Esophagus (tissue), 2 donors: ENCODE results near the gene CRYL1. TPM values are rescaled to one million over a fixed set of nuclear protein-coding genes. Genes with fewer than 3 reads are reported as not detected.

Source experiments
- H3K27ac ChIP-seq, 2 donors: one replicate each; pipeline ENCODE4 v1.5.1; 2013; ENCODE audit warnings: low read depth in 2 of 2, mild to moderate bottlenecking in 2 of 2, inconsistent platforms in 1 of 2, low read length in 1 of 2, moderate library complexity in 1 of 2
- H3K27me3 ChIP-seq, 2 donors: one replicate each; pipeline ENCODE4 v1.6.1; 2013; ENCODE audit warnings: low read length in 2 of 2, control low read depth in 1 of 2, mild to moderate bottlenecking in 1 of 2; ENCODE audit not compliant: insufficient read depth in 2 of 2, control insufficient read depth in 1 of 2
- H3K36me3 ChIP-seq, 2 donors: one replicate each; pipeline ENCODE4 v1.6.1; 2013; ENCODE audit warnings: low read length in 1 of 2; ENCODE audit not compliant: control insufficient read depth in 2 of 2, insufficient read depth in 2 of 2
- H3K4me1 ChIP-seq, 2 donors: one replicate each; pipeline ENCODE4 v1.6.1; 2013; ENCODE audit warnings: low read length in 1 of 2; ENCODE audit not compliant: control insufficient read depth in 2 of 2, insufficient read depth in 2 of 2
- H3K4me3 ChIP-seq, 2 donors: one replicate each; pipeline ENCODE4 v1.5.1; 2013; ENCODE audit warnings: low read length in 2 of 2, mild to moderate bottlenecking in 2 of 2, low read depth in 1 of 2, moderate library complexity in 1 of 2
- H3K9me3 ChIP-seq, 2 donors: one replicate each; pipeline ENCODE4 v1.6.1; 2013; ENCODE audit warnings: mild to moderate bottlenecking in 2 of 2, low read depth in 1 of 2, low read length in 1 of 2, moderate library complexity in 1 of 2; ENCODE audit not compliant: control insufficient read depth in 2 of 2, insufficient read depth in 1 of 2
- WGBS, 2 donors: extraction: QIAGEN DNeasy Blood & Tissue Kit; methylation state at CpG; one replicate each; pipeline ENCODE4 v1.1.7; 2013; 5-methylcytosine and 5-hydroxymethylcytosine counted together
- polyA plus RNA-seq, 2 donors: library from polyadenylated mRNA; stranded (reverse); fragments of 200-250 nt; gene quantifications; one replicate each; pipeline ENCODE4 v1.2.3, GENCODE V29; 2013
- donor health status: healthy with polysubstance abuse.
- donor health status: Bipolar disorder and iron deficiency.

CRYL1 gene
- polyA plus RNA-seq, 2 donors, result 12.6 to 21.6 TPM

DNA sequence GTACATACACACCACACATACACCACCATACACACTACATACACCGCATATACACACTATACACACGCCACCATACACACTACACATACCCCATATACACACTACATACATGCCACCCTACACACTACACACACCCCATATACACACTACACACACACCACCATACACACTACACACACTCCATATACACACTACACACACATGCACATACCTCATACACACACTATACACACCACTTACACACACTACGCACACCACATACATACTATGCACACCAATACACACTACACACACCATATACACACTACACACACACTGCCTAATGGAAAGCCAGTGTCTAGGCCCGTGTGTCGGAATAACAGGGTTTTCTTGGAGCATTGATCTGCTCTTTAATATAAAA, 27.5 kb downstream of the CRYL1 start:
- Histone ChIP-seq H3K9me3 (no peaks in the 10 kb centered on the region), H3K4me3 (no peak overlapping the region), H3K27me3 (no peaks in the 10 kb centered on the region), H3K27ac (no peak overlapping the region), H3K36me3 (peaks cover 0 to 3% of the 10 kb centered on the region in 2 donors), H3K4me1 (no peaks in the 10 kb centered on the region)
- WGBS, 2 donors, result 63 to 69% methylated on average over 5 of the region's 5 CpGs

DNA sequence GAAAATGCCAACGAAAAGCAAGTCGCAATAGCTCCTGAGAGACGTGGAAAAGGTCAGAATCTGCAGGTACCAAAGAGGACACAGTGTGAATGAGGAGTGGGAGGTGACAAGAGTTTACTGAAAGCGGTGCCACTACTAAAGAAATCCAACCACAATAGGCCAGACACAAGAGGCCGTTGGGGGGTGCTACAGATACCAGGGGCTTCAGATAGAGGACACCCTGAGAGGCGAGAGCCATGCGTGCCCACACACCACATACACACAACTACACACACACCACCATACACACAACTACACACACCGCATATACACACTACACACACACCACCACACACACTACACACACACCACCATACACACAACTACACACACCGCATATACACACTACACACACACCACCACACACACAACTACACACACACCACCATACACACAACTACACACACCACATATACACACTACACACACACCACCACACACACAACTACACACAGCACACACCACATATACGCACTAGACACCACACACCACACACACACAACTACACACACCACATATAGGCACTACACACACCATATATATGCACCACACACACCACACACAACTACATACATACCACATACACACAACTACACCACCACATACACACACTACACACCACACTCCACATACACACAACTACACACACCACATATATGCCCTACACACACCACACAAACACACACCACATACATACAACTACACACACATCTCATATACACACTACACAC, 28.5 kb downstream of the CRYL1 start:
- H3K9me3 ChIP-seq, result no peaks in the 10 kb centered on the region
- peaks cover 0 to 3% of the 10 kb centered on the region in 2 donors for H3K36me3 ChIP-seq
- H3K27ac ChIP-seq, result no peak overlapping the region
- no peaks in the 10 kb centered on the region for H3K27me3 ChIP-seq
- no peaks in the 10 kb centered on the region for H3K4me1 ChIP-seq
- 80 to 82% methylated on average over 10 of the region's 10 CpGs for WGBS, 2 donors
- H3K4me3 ChIP-seq, result no peak overlapping the region

DNA sequence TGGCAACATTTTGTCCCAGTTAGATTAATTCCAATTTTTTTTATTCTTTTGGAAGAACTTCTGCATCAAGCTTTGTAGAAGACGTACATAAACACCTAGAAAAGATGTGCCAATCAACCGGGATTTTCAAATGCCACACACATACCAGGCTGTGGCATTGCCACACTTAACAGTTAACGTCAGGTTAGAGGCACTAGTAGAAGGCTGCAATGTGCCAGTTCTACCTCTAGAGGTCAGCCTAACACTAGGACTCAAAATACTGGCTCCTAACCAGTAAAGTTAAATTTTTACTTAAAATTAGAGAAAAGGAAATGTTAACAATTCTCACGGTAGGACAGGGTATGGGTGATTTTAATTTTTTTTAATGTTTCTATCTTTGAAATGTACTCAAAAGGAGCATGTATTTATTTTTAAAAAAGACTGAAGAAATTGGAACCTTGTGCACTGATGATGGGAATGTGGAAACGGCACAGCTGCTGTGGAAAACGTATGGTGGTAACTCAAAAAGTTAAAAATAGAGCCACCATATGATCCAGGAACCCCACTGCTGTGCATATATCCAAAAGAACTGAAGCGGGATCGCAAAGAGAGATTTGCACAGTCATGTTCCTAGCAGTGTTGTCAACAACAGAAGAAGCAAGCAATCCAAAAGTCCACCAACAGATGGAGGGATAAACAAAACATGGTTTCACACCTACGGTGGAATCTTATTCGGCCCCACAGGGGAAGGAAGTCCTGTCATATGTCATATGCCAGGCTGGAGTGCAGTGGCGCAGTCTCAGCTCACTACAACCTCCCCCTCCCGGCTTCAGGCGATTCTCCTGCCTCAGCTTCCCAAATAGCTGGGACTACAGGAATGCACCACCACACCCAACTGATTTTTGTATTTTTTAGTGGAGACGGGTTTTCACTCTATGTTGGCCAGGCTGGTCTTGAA, 30.3 kb downstream of the CRYL1 start:
- Histone ChIP-seq H3K36me3 (no peaks in the 10 kb centered on the region), H3K27ac (no peak overlapping the region), H3K4me1 (no peaks in the 10 kb centered on the region), H3K27me3 (no peaks in the 10 kb centered on the region), H3K9me3 (no peaks in the 10 kb centered on the region), H3K4me3 (no peak overlapping the region)
- WGBS, 2 donors, result 29 to 32% methylated on average over 14 of the region's 14 CpGs

DNA sequence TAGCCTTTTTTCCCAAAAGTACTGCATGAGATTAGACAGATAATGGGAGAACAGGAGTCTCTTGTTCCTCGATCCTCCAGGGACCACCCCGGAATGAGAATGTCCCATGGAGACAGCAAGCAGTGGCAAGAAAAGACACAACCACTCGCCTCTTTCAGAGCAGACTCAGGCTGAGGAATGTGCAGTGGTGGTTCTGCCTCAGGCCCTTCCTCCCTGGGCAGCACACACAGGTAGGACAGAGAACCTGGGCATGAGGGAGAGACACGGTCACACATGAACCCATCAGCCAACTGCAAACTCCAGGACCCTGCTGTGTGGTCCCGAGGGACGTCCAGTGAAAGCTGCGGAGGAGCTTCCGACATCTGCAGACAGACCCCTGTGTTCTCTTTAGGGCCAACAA, 31.0 kb downstream of the CRYL1 start:
- WGBS, 2 donors, result 41 to 49% methylated on average over 8 of the region's 8 CpGs
- H3K9me3 ChIP-seq, result no peaks in the 10 kb centered on the region
- no peaks in the 10 kb centered on the region for H3K36me3 ChIP-seq
- H3K4me1 ChIP-seq, result no peaks in the 10 kb centered on the region
- no peak overlapping the region for H3K4me3 ChIP-seq
- H3K27ac ChIP-seq, result no peak overlapping the region
- no peaks in the 10 kb centered on the region for H3K27me3 ChIP-seq

DNA sequence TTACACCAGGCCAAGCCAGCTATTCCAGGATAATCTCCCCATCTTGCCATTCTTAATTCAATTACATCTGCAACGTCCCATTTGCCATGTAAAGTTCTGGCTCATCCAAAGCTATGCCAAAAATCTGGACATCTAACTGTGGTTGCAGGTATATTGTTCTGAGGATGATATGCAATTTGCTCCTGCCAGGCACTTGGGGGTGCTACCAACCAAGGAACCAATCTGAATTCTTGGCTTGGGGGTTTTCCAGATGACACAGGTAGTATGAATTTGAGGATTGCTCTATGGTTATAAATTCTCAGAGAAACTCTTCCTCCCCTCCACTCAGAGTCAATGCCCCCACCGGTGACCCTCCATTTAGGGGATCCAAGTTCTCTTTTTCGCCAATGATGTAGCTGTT, 33.0 kb downstream of the CRYL1 start:
- Histone ChIP-seq H3K27me3 (no peaks in the 10 kb centered on the region), H3K36me3 (no peaks in the 10 kb centered on the region), H3K4me3 (no peak overlapping the region), H3K4me1 (no peaks in the 10 kb centered on the region), H3K9me3 (no peaks in the 10 kb centered on the region), H3K27ac (no peak overlapping the region)
- WGBS, 2 donors, result 65 to 68% methylated on average over 3 of the region's 3 CpGs

DNA sequence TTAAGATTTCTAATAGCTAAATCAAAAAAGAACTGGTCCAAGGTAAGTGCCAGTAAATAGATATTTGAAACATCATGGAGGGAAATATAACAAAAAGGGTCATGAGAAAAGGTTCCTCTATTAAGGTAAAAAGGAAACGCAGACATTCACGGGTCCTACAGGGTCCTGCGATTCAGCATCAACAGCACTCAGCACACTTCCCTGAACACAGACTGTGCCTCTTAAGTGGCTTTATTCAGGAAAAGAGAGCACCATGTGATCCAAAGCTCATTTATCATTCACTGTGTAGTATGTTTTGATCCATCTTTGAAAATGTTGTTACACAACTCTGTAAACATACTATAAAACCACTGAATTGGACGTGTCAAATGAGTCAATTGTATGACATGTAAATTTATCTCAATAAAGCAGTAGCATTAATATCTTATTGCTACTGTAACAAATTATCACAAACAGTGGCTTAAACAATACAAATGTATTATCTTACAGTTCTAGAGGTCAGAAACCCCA, 33.7 kb downstream of the CRYL1 start:
- WGBS, 2 donors, result 65 to 66% methylated on average over 4 of the region's 4 CpGs
- Histone ChIP-seq H3K4me1 (no peaks in the 10 kb centered on the region), H3K4me3 (no peak overlapping the region), H3K9me3 (no peaks in the 10 kb centered on the region), H3K27me3 (no peaks in the 10 kb centered on the region), H3K36me3 (no peaks in the 10 kb centered on the region), H3K27ac (no peak overlapping the region)

DNA sequence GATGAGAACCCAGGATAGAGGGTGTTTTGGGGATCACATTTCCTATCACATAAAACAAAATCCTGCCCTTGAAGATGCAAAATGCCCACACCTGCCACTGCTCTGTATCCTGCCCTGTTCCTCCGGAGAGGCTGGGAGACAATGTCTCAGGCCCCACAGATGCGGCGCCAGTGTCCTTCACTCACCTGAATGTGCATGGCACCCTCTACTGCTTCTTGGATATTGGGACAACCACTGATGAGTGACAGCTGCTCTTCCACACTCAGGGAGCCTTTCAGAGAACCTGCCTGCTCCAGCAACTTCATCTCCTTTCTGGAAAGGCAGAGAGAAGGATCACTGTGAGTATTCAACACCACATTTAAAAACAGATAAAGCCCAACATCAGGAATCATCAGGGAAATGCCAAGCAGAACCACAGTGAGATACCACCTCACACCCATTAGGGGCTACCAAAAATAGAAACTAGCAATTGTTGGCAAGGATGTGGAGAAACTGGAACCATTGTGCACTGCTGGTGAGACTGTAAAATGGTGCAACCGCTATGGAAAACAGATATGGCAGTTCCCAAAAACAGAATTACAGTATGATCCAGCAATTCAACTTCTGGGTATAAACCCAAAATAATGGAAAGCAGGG, 36.4 kb downstream of the CRYL1 start:
- Histone ChIP-seq H3K36me3 (no peaks in the 10 kb centered on the region), H3K27ac (no peak overlapping the region), H3K4me1 (peaks cover 0 to 2% of the 10 kb centered on the region in 2 donors), H3K9me3 (no peaks in the 10 kb centered on the region), H3K4me3 (no peak overlapping the region), H3K27me3 (no peaks in the 10 kb centered on the region)
- 70 to 74% methylated on average over 4 of the region's 4 CpGs for WGBS, 2 donors

DNA sequence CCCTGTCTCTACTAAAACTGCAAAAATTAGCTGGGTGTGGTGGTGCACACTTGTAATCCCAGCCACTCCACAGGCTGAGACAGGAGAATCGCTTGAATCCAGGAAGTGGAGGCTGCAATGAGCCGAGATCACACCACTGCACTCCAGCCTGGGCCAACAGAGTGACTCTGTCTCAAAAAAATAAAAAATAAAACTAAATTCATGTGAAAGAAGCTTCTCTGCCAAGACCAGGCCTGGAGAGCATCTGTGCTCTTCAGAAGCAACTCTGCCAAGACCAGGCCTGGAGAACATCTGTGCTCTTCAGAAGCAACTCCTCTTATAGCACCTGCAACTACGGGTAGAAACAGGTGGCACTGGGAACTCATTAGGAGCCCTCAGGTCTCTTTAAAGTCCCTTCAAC, 37.7 kb downstream of the CRYL1 start:
- WGBS, 2 donors, result 63 to 78% methylated on average over 3 of the region's 3 CpGs
- Histone ChIP-seq H3K4me1 (peaks cover 0 to 2% of the 10 kb centered on the region in 2 donors), H3K36me3 (no peaks in the 10 kb centered on the region), H3K9me3 (no peaks in the 10 kb centered on the region), H3K4me3 (no peak overlapping the region), H3K27me3 (no peaks in the 10 kb centered on the region), H3K27ac (peak overlapping the region; percentile 34 to 58)

DNA sequence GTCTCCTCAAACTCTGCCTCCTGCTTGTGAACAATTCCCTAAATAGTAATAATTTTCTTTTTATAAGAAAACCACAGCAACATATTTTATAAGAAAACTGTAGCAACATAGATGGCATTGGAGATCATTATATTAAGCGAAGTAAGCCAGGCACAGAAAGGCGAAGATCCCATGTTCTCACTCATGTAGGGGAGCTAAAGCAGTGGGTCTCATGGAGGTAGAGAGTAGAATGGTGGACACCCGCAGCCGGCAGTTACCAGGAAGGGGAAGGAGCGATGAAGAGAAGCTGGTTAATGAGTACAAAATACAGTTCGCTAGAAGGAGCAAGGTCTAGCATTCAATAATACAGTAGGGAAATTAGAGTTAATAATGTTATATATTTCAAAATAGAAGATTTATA, 42.9 kb downstream of the CRYL1 start:
- Histone ChIP-seq H3K27ac (peak overlapping the region; percentile 69 to 85), H3K4me1 (peaks cover 0 to 2% of the 10 kb centered on the region in 2 donors), H3K27me3 (no peaks in the 10 kb centered on the region), H3K4me3 (no peak overlapping the region), H3K36me3 (peaks cover 0 to 2% of the 10 kb centered on the region in 2 donors), H3K9me3 (no peaks in the 10 kb centered on the region)
- WGBS, 2 donors, result 88 to 91% methylated on average over 6 of the region's 6 CpGs
